HUES48 (cell line): Measurements from ENCODE around the gene HNRNPD.
"Not testable (repeated sequence)": the region's sequence is repeated elsewhere in the genome, so short reads cannot be mapped to it uniquely, and the experiment has no call there.

ENCODE experiments used
- H3K27ac ChIP-seq: one replicate; pipeline ENCODE4 v1.7.0; 2013; ENCODE audit warnings: low read depth, low read length, inconsistent platforms
- H3K27me3 ChIP-seq: 2 replicates; pipeline ENCODE4 v1.6.1; 2013; ENCODE audit warnings: mild to moderate bottlenecking, low read length; ENCODE audit not compliant: control insufficient read depth, insufficient read depth
- H3K36me3 ChIP-seq: 2 replicates; pipeline ENCODE4 v1.6.1; 2013; ENCODE audit warnings: low read length; ENCODE audit not compliant: control insufficient read depth, insufficient read depth
- H3K4me1 ChIP-seq: 2 replicates; pipeline ENCODE4 v1.6.1; 2013; ENCODE audit warnings: mild to moderate bottlenecking, low read length; ENCODE audit not compliant: control insufficient read depth, insufficient read depth
- H3K4me3 ChIP-seq: 2 replicates; pipeline ENCODE4 v1.5.1; 2013; ENCODE audit warnings: mild to moderate bottlenecking, low read depth, low read length
- H3K9ac ChIP-seq: 2 replicates; pipeline ENCODE4 v1.6.1; 2013; ENCODE audit warnings: mild to moderate bottlenecking, low read depth, low read length, moderate library complexity
- H3K9me3 ChIP-seq: 2 replicates; pipeline ENCODE4 v1.6.1; 2013; ENCODE audit warnings: low read length; ENCODE audit not compliant: control insufficient read depth, insufficient read depth

Gene HNRNPD, protein sequence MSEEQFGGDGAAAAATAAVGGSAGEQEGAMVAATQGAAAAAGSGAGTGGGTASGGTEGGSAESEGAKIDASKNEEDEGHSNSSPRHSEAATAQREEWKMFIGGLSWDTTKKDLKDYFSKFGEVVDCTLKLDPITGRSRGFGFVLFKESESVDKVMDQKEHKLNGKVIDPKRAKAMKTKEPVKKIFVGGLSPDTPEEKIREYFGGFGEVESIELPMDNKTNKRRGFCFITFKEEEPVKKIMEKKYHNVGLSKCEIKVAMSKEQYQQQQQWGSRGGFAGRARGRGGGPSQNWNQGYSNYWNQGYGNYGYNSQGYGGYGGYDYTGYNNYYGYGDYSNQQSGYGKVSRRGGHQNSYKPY

DNA sequence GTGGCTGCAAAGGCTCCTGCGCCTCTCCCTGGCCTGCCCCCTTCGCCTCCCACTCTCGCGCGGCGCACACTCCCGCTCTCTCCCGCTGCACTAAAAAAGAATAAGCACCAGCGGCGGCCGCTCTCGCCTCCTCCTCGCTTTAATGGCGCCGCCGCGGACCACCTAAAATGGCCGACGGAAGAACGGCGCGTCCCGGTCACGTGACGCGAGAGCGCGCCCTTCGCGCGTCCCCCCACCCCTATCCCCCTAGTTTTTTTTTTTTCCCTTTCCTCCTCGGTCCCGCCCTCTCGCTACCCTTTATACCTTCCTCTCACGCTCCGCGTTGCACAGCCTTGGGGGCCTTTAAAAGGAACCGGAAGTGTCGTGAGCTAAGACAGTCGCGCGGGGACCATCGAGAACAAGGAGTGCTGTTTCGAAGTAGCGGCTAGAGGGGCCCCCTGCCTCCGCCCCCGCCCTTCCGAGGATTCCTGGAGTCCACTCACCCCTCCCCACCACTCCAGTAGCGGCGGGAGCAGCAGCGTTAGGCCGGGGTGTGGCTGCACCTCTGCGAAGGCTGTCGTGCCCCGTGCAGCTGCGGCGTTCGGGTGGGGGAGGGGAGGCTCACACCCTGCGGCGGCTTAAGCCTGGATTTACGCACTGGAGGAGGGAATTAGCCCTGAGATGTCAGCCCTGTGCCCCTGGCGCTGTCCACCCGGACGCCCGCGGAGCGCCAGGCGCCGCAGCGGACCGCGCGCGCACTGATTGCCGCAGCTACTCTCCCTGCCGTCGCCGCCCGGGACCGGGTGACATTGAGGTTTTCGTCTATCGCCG, at the start of gene HNRNPD:
Gene HNRNPD, minus strand, starts transcription at position 176 of the 810 bp plus-strand sequence. CDS start 313 bp downstream, outside the sequence.
- Histone ChIP-seq H3K4me3 (peak within 1 kb of the TSS; percentile 91), H3K9me3 (no peaks in the 10 kb centered on the region), H3K9ac (peak within 1 kb of the TSS; percentile 100), H3K4me1 (peaks cover 20% of the 10 kb centered on the region), H3K27me3 (no peaks in the 10 kb centered on the region), H3K27ac (peak within 1 kb of the TSS; percentile 100), H3K36me3 (peaks cover 42% of the 10 kb centered on the region)

DNA sequence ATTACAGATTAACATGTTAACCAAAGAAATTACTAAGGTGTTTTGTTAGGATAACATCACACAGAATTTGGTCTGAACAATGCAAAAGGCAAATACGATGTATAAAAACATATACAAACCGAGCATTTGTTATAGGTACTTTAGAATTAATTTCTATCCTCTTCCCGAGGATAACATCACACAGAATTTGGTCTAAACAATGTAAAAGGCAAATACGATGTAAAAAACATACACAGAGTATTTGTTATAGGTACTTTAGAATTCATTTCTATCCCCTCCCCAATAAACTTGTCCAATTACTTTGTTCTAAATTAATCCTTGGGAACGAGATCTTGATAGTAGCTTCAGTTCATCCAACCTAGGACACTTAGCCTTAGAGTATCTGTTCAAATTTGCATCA, 48.8 kb upstream of the HNRNPD start:
- no peaks in the 10 kb centered on the region for H3K27me3 ChIP-seq
- no peaks in the 10 kb centered on the region for H3K9me3 ChIP-seq
- no peak overlapping the region for H3K27ac ChIP-seq
- H3K4me1 ChIP-seq, result peaks cover 8% of the 10 kb centered on the region; the same call in 1 of the 2 replicates
- H3K9ac ChIP-seq, result no peak overlapping the region
- peaks cover 48% of the 10 kb centered on the region for H3K36me3 ChIP-seq
- no peak overlapping the region for H3K4me3 ChIP-seq

DNA sequence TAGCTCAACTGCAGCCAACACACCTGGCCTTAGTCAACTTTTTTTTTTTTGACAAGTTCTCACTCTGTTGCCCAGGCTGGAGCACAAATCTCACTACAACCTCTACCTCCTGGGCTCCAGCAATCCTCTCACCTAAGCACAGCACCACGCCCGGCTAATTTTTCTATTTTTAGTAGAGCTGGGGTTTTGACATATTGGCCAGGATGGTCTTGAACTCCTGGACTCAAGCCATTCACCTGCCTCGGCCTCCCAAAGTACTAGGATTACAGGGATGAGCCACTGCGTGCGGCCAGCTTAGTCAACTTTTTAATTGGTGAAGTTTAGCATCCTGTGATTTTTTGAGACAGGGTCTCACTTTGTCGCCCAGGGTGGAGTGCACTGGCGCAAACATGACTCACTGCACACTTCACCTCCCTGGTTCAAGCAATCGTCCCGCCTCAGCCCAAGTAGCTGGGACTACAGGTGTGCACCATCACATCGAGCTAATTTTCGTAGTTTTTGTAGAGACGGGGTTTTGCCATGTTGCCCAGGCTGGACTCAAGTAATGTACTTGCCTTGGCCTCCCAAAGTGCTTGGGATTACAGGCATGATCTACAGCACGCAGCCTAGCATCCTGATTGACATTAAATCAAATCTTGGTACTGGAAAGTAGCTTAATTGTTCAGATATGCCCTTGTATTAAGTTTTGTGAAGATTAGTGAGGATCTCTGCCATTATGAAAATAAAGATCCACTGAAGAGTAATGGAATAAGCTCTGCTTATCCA, 48.2 kb upstream of the HNRNPD start:
- H3K4me3 ChIP-seq, result no peak overlapping the region
- no peaks in the 10 kb centered on the region for H3K27me3 ChIP-seq
- peaks cover 42% of the 10 kb centered on the region for H3K36me3 ChIP-seq
- H3K9me3 ChIP-seq, result no peaks in the 10 kb centered on the region
- H3K27ac ChIP-seq, result peak overlapping the region; percentile 50
- no peak overlapping the region for H3K9ac ChIP-seq
- peaks cover 7% of the 10 kb centered on the region; the same call in 1 of the 2 replicates for H3K4me1 ChIP-seq

DNA sequence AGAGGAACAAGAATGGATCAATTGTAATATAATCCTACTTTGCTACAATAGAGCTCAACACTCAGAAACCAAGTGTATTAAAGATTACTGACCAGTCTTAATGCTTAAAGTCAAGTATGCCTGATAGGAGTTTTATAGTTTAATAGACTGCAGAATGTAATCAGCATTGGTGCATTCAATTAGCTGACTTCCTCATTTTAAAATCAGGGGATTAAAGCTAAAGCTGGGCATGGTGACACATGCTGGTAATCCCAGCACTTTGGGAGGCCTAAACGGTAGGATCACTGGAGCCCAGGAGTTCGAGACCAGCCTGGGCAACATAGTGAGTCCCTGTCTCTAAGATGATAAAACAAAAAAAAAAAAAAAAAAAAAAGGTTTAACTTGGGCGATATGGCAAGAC, 45.7 kb upstream of the HNRNPD start:
- Histone ChIP-seq H3K9me3 (no peaks in the 10 kb centered on the region), H3K27ac (no peak overlapping the region), H3K9ac (no peak overlapping the region), H3K4me1 (no peaks in the 10 kb centered on the region), H3K4me3 (no peak overlapping the region), H3K27me3 (no peaks in the 10 kb centered on the region), H3K36me3 (peaks cover 16% of the 10 kb centered on the region)

DNA sequence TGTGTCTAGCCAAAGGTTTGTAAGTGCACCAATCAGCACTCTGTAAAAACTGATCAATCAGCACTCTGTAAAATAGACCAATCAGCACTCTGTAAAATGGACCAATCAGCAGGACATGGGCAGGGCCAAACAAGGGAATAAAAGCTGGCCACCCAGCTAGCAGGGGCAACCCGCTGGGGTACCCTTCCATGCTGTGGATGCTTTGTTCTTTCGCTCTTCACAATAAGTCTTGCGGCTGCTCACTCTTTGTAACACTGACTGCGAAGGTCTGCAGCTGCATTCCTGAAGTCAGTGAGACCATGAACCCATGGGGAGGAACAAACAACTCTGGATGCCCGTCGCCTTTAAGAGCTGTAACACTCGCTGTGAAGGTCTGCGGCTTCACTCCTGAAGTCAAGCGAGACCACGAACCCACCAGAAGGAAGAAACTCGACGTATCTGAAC, 42.2 kb upstream of the HNRNPD start:
- no peaks in the 10 kb centered on the region for H3K4me1 ChIP-seq
- H3K27ac ChIP-seq, result peak overlapping the region; percentile 59
- H3K36me3 ChIP-seq, result no peaks in the 10 kb centered on the region
- H3K9ac ChIP-seq, result no peak overlapping the region
- H3K27me3 ChIP-seq, result no peaks in the 10 kb centered on the region
- H3K9me3 ChIP-seq, result no peaks in the 10 kb centered on the region
- H3K4me3 ChIP-seq, result no peak overlapping the region

DNA sequence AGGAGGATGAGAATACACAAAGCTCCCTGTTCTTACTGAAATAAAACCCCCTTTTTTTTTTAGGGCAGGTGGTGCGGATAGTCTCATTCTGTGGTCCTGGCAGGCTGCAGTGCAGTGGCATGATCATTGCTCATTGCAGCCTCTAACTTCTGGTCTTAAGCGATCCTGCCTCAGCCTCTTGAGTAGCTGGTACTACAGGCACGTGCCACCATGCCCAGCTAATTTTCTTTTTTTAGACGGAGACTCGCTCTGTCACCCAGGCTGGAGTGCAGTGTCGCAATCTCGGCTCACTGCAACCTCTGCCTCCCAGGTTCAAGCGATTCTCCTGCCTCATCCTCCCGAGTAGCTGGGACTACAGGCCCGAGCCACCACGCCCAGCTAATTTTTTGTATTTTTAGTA, 41.3 kb upstream of the HNRNPD start:
- H3K27me3 ChIP-seq, H3K36me3 ChIP-seq, H3K9me3 ChIP-seq, H3K4me1 ChIP-seq, H3K4me3 ChIP-seq, H3K27ac ChIP-seq, H3K9ac ChIP-seq: not testable (repeated sequence)

DNA sequence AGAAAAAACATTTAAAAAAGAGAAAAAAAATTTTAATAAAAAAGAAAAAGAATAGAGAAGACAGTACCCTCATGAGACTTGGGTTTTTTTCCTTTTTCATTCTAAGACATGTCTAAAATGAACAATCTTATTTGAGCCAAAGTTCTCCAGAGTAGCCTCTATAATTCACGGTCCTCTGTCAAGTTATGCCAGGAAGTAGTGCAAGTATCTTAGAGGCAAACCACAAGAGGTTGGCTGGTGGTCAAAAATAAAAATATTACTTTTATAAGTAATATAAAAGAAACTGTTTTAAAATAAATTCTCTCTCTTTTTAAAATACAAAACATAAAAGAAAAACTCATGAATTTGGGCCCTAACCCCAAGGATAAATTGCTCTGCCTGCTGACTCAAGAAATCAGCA, 29.9 kb upstream of the HNRNPD start:
- Histone ChIP-seq H3K27ac (no peak overlapping the region), H3K27me3 (no peaks in the 10 kb centered on the region), H3K9me3 (no peaks in the 10 kb centered on the region), H3K36me3 (no peaks in the 10 kb centered on the region), H3K9ac (no peak overlapping the region), H3K4me1 (no peaks in the 10 kb centered on the region), H3K4me3 (no peak overlapping the region)

DNA sequence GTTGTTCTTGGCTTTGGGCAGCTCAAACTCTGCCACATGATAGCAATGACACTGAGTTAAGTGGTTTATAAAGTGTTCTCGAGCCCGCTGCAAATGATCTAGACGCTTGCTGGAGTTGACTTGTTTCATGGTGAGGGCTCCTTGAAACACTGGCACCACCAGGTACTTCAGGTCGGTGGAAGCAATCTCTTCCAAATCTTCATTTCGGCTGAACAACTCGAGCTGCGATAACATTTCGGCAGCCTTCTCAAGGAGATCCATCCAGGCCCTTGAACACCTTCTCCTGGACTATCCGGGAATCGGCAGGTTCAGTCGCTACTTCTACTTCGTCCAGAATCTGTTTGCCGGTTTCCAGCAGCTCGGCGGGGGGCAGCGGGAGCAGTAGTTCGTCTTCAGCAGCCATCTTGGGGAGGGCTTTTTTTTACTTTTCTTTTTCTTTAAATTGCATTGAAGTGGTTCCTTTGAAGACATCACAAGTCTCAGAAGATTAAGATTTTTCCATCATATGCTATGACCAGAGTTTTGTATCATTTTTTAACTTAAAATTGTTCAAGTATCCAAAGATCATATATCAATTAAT, 28.5 kb upstream of the HNRNPD start:
- Histone ChIP-seq H3K36me3 (no peaks in the 10 kb centered on the region), H3K9me3 (no peaks in the 10 kb centered on the region), H3K4me3 (no peak overlapping the region), H3K4me1 (no peaks in the 10 kb centered on the region), H3K27me3 (no peaks in the 10 kb centered on the region), H3K9ac (no peak overlapping the region), H3K27ac (no peak overlapping the region)

DNA sequence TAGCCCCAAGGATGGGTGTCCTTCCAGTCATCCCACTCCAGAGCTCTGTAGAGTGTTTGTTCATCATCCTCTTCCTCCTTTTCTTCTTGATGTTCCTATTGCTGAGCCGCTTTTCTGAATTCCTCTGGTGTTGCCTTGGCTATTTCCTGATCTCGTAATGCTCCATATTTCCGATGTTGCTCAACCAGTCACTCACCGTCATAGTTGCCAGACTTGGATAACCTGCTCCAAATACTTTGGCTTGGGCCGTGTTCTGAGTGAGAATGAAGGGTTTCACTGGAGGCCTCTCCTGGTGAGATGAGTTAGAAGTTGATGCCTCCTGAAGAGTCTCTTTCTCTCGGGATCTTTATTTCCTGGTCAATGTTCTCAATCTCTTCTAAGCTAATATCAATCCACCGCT, 27.8 kb upstream of the HNRNPD start:
- no peaks in the 10 kb centered on the region for H3K36me3 ChIP-seq
- H3K4me3 ChIP-seq, result no peak overlapping the region
- no peaks in the 10 kb centered on the region for H3K9me3 ChIP-seq
- H3K9ac ChIP-seq, result no peak overlapping the region
- no peaks in the 10 kb centered on the region for H3K27me3 ChIP-seq
- no peak overlapping the region for H3K27ac ChIP-seq
- H3K4me1 ChIP-seq, result no peaks in the 10 kb centered on the region

DNA sequence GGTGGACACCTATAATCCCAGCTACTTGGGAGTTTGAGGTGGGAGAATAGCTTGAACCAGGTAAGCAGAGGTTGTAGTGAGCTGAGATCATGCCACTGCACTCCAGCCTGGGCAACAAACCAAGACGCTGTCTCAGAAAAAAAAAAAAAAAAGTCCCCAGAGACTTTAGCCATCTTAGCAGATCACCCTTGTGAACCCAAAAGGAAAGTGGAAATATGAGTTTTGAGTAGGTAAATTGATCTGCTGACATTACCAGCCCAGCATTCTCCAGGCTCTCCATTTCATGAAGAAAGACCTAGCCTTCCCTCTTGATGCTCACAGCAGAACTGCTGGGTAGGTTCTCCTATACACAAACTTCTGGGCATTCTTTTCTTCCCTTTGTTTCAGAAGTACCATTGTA, 24.5 kb upstream of the HNRNPD start:
- no peaks in the 10 kb centered on the region for H3K27me3 ChIP-seq
- no peak overlapping the region for H3K4me3 ChIP-seq
- no peak overlapping the region for H3K27ac ChIP-seq
- H3K4me1 ChIP-seq, result peaks cover 3% of the 10 kb centered on the region; the same call in 1 of the 2 replicates
- H3K9me3 ChIP-seq, result no peaks in the 10 kb centered on the region
- no peaks in the 10 kb centered on the region for H3K36me3 ChIP-seq
- H3K9ac ChIP-seq, result no peak overlapping the region
